Fibroblast of peridontal ligament (primary cell): Measurements from ENCODE around the gene KIAA0232.

ENCODE experiments used
- DNase-seq: peaks from one replicate; pipeline ENCODE4 v3.0.0-alpha.2; 2010; ENCODE audit errors: extremely low read depth

Gene KIAA0232

DNA sequence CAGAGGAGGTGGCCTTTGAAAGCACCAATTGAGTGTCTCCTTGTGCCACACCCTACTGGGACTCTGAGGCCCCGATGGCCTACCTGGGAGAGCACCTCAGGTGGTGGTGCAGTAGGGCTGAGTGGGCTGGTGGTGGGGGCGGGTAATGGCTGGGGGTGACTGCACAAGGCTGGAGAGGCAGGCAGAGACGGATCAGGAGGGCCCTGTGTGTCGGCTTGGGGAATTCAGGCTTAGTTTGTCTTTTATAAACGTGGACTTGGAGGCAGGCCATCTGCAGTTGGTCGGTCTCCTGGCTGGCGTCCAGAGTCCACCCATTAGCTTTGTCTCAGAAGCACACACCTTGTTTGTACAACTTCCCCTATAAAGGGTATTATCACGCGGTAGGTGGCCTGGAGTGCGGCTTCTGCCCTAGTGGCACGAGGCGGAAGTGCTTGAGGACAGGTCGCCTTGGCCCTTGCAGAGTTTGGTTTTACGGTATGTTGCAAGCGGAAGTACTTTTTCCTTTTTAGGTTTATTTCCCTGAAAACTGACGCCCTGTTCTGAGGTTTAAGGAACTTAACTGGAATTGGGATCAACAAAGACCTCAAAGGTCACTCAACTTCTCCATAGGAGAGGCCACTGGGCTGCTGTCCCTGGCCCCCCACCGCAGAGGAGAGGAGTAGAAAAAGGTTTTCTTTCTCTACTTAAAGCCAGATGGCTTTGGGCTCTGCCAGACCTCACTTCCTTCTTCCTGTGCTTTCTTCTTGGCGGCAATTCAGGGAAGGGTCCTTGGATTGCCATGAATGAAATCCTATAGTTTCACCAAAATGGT, 135.1 kb downstream of the KIAA0232 start:
- DNase-seq = no peak

DNA sequence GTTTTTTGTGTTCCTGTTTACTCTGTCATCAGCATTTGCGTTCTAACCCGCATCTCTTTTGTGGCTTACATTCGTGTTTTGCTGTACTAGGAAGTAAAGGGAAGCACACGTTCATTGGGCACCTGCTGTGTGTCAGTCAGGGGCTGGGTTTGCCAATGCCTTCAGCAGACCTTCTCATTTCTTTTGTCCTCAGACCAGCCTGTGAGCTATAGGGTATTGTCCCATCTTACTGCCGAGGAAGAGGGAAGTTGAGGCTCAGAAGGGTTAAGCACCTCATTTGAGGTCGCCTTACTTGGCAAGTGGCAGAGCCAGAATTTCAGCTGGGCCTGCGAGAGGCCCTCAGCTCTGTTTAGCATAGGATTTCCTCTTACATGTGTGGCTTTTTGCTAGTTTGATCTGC, 135.8 kb downstream of the KIAA0232 start:
- DNase-seq = no peak

DNA sequence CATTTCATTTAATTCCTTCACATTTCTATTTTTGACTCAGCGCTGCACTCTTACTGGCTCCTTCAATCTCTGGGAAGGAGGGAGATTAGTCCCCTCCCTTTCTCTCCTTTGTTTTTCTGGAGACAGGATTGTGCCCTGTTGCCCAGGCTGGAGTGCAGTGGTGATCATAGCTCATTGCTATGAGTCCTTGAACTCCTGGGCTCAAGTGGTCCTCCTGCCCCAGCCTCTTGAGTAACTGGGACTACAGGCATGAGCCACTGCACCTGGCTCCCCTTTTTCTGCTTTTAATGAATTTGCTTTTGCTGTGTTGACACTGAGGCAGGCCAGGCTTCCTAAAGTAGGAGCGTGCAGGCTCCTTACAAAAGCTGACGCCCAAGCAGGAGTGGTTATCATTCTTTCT, 137.6 kb downstream of the KIAA0232 start:
- DNase-seq = no peak

DNA sequence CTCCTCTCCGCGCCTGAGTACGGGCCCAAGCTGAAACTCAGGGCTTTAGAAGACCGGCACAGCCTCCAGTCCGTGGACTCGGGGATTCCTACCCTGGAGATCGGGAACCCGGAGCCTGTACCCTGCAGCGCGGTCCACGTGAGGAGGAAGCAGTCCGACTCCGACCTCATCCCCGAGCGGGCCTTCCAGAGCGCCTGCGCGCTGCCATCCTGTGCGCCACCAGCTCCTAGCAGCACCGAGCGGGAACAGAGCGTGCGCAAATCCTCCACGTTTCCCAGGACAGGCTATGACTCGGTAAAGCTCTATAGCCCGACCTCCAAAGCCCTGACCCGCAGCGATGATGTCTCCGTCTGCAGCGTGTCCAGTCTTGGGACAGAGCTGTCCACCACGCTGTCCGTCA, 141.0 kb downstream of the KIAA0232 start:
- DNase-seq = no peak

DNA sequence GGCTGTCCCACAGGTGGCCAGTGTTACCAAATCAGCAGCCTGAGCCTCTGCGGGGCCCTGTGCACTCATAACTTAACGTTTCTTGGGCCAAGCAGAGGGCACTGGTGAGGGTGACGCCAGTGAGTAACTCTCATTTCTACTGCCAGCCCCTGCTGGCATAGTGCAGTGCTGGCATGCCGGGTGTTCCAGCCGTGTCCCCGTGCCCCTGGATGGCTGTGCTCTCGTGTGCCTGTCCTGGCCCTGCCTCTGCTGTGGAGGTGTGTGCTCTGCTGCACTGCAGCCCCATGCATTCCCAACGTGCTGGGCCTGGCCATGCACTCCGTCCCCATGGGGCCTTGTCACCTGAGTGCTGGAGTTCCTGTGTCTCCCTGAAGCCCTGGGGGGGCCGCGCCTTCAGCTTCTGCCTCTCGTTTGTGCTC, 141.8 kb downstream of the KIAA0232 start:
- DNase-seq = no peak

DNA sequence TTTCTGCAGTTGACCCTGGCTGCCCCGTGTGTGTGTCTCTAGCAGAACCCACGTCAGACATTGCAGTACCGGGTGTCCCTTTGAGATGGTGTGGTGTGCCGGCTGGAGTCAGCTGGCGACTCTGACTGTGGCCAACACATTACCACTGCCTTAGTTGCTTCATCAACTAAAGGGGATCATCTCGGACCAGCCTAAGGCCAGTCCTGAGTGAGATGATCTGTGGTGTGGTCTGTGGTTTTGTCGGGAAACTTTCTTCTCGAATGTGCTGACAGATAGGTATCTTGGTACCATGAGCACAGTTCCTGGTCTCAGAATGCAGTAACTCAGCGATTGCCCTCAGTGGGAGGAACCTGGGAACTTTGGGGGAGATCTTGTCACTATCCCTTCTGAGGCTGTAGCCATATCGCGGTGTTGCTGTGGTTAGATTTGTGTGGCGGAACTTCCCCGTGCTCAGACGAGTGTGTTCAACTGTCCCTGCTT, 142.9 kb downstream of the KIAA0232 start:
- DNase-seq = no peak

DNA sequence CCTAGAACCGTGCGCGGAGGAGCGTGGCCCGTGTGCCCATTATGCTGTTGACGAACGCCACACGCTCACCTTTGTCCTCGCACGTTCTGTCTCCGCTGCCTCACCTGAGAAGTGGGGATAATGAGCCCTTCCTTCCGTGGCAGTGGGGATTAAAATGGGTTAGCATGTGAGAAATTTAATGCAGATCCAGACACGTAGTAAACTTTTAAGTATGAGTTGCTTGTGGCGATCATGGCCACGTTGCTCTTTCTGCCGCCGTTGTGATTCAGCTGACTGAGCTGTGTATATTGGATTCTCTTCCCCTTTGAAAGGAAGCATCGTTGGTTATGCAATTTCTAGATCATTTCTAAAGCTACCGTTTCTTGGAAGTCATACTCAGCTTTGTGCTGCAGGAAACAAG, 143.6 kb downstream of the KIAA0232 start:
- DNase-seq = no peak

DNA sequence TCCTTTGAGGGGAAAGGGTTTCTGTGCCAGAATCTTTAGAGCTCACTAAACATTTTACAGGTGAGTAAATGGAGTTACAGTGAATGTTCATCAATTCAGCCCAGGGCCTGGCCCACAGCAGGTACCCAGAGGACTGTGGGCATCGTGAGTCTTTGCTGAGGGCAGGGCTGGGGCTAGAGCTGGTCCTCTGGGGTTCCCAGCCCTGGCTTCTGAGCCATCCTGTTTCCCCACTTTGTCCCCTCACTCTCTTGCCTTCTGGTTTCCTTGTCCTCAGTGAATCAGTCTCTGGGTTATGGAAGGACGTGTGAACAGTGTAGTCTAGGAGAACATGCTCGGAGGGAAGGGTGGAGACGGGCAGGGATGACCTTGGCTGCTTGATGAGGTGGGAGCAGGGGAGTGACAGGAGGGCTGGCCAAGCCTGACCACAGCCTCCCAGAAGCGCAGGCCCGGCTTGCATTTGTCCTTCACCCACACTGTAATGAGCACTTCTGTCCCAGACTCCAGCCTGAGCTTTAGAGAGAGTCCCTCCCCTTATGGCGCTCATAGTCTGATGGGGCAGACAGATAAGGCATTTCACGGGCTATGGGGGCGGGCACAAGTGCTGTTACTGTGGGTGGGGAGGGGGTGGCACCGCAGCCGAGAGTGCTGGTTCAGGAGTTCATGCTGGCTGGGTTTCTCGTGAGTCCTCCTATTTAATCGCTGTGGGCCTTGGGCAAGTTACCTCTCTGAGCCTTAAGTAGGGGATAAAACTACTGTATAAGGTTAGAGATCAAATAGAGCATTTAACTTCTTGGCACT, 144.4 kb downstream of the KIAA0232 start:
- DNase-seq = peak; percentile 45

DNA sequence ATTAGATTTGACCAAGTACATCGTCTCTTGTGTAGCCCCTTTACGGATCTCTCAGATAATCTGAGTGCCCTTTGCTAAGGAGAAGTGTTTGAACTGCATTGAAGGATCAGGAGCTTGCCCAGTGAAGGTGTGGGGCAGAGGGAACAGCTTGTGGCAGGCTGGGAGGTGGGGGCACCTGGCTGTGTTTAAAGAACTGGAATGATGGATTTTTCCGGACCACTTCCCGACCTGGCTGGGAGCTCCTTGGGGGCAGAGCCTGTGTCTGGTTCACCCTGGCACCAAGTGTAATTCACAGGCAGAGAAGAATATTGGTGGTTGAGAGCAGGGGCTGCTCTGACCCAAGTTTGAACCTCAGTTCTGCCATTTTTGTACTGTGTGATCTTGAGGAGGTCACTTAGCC, 145.6 kb downstream of the KIAA0232 start:
- DNase-seq = no peak

DNA sequence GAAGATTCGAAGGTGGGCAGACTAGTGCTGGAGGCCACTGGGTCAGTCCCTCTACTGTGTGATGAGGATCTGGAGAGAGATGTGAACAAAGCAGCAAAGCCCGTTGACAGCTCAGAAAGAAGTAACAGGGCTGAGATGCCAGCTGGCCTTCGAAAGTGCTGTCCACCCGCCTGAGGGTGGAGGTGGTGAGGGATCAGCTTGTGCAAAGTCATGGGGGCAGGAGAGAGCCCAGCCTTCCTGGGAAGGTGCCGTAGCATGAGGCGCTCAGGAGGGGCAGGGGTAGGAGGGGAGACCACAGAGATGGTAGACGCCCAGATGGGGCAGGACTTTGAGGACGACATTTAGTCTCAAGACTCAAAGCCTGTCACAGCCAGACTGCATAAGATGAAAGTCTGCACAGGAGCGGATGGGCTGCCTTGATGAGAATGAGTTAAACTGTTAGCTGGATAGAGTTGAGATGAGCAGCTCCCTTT, 146.8 kb downstream of the KIAA0232 start:
- DNase-seq = no peak

DNA sequence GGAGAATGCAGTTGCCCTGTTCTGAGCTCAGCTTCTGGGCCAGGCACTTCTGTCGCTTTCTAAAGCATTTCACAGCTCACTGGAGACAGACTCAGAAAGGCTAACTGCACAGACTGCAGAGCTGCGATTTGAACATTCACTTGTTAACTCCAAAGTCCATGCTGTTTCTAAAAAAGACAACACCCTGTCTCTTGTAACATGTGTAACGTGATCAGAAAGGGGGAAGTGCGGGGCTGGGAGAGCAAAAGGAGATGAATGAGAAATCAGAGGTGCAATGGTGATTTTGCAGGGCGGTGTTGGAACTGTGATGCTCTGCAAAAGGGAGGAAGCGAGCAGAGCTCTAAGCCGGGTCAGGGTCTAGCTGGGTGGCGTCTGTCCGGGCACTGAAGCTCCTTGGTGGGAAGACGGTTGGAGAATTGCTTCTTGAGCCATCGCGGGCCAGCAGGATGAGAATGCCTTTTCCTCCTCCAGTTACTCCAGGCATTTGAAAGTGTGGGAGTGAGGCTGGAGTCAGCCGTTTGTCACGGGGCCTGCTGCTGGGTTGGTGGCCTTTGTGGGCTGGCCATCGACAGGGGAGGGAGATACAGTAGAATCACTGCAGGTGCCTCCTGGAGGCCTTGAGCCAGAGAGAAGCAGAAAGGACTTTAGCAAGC, 147.4 kb downstream of the KIAA0232 start:
- no peak for DNase-seq

DNA sequence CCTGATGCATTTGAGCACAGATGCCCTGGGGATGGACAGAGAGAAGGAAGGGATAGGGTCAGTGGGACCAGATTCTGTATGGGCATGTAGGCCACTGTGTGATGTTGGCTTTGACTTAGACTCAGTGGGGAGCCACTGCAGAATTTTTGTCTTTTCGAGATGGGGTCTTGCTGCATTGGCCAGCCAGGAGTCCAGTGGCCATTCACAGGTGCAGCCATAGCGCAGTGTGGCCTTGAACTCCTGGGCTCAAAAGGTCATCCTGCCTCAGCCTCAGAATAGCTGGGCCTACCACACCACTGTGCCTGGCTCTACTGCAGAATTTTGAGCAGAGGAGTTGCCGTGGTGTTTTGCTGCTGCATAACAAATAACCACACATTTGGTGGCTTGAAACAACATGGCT, 149.9 kb downstream of the KIAA0232 start:
- no peak for DNase-seq

DNA sequence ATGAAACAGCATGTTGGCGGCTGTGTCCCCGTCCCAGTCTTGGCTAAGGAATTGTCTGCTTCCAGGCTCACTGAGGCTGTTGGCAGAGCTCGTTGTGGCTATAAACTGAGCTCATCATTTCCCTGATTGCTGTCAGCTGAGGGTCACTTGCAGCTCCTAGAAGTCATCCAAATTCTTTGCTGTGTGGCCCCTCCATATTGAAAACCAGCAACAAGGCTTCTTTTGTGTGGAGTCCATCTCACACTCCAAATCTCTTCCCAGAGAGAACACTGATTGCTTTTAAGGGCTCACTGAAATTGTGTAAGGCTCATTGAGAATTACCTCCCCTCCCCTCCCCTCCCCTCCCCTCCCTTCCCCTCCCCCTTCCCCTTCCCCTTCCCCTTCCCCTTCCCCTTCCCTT, 150.4 kb downstream of the KIAA0232 start:
- no peak for DNase-seq
